IMR-90 (cell line): ENCODE results near the gene PPRC1. TPM values are rescaled to one million over a fixed set of nuclear protein-coding genes. Genes with fewer than 3 reads are reported as not detected.

Experiments used
- ATAC-seq: fragments of 200-7000 bp; cut with Tn5 transposase; 2 replicates; pipeline ENCODE4 v1.9.1; 2020; ENCODE audit warnings: low read depth, mild to moderate bottlenecking, moderate library complexity
- BruUV-seq: library from RNA; stranded (reverse); fragments of 400-500 nt; replicated peaks from 2 replicates; lab custom pipeline; 2021; lab: Mats Ljungman, UMichigan
- CTCF ChIA-PET: fragments of 300-600 bp; formaldehyde crosslinking; extraction: SDS; loops from one replicate; lab custom pipeline; 2021; ENCODE audit warnings: antibody characterized with exemption; lab: Yijun Ruan, JAX
- POLR2A ChIA-PET: fragments of 300-600 bp; sonication (Branson Sonifier 250); formaldehyde crosslinking; loops from one replicate; lab custom pipeline; 2022; ENCODE audit warnings: antibody characterized with exemption; ENCODE audit not compliant: unreplicated experiment; lab: Charles Lee
- DNase-seq: peaks from one replicate; pipeline ENCODE4 v3.0.0; 2013
- H2AFZ ChIP-seq: replicated peaks from 2 replicates; pipeline ENCODE3; 2013; ENCODE audit warnings: low read length, mild to moderate bottlenecking; ENCODE audit not compliant: poor library complexity
- H2AK5ac ChIP-seq: 2 replicates; pipeline ENCODE4 v1.6.1; 2013; ENCODE audit warnings: low read depth, low read length, inconsistent platforms
- H2AK9ac ChIP-seq: replicated peaks from 2 replicates; pipeline ENCODE3; 2013; ENCODE audit warnings: mild to moderate bottlenecking, low read depth, low read length, moderate library complexity; ENCODE audit not compliant: poor library complexity
- H2BK120ac ChIP-seq: 2 replicates; pipeline ENCODE4 v1.6.1; 2013; ENCODE audit warnings: low read depth, low read length, inconsistent platforms
- H2BK15ac ChIP-seq: 3 replicates; pipeline ENCODE4 v1.6.1; 2013; ENCODE audit warnings: low read depth, low read length, inconsistent platforms
- H2BK20ac ChIP-seq: 2 replicates; pipeline ENCODE4 v1.6.1; 2013; ENCODE audit warnings: low read depth, mild to moderate bottlenecking, inconsistent platforms, low read length, moderate library complexity
- H2BK5ac ChIP-seq: 2 replicates; pipeline ENCODE4 v1.6.1; 2013; ENCODE audit warnings: mild to moderate bottlenecking, low read depth, low read length, inconsistent platforms; ENCODE audit not compliant: poor library complexity, severe bottlenecking
- H3K14ac ChIP-seq: replicated peaks from 2 replicates; pipeline ENCODE4 v1.6.1; 2013; ENCODE audit warnings: low read depth, low read length, inconsistent platforms
- H3K18ac ChIP-seq: 2 replicates; pipeline ENCODE4 v1.6.1; 2013; ENCODE audit warnings: low read depth, low read length, control low read depth
- H3K23ac ChIP-seq: 2 replicates; pipeline ENCODE4 v1.6.1; 2013; ENCODE audit warnings: low read depth, low read length, inconsistent platforms
- H3K27ac ChIP-seq: 2 replicates; pipeline ENCODE4 v1.5.1; 2013; ENCODE audit warnings: mild to moderate bottlenecking, control low read depth, low read length; ENCODE audit not compliant: insufficient read depth
- H3K27me3 ChIP-seq: 2 replicates; pipeline ENCODE4 v1.6.1; 2013; ENCODE audit warnings: low read length; ENCODE audit not compliant: control insufficient read depth, insufficient read depth
- H3K36me3 ChIP-seq: 2 replicates; pipeline ENCODE4 v1.6.1; 2013; ENCODE audit warnings: low read length, mixed read lengths; ENCODE audit not compliant: control insufficient read depth, insufficient read depth
- H3K4ac ChIP-seq: 2 replicates; pipeline ENCODE4 v1.6.1; 2013; ENCODE audit warnings: low read depth, low read length, inconsistent platforms
- H3K4me1 ChIP-seq: 2 replicates; pipeline ENCODE4 v1.6.1; 2013; ENCODE audit warnings: low read length, mixed read lengths; ENCODE audit not compliant: control insufficient read depth, insufficient read depth
- H3K4me2 ChIP-seq: 2 replicates; pipeline ENCODE4 v1.6.1; 2013; ENCODE audit warnings: low read depth, mild to moderate bottlenecking, control low read depth, low read length, moderate library complexity
- H3K4me3 ChIP-seq: 2 replicates; pipeline ENCODE4 v1.5.1; 2013; ENCODE audit warnings: low read depth, mild to moderate bottlenecking, control low read depth, low read length, moderate library complexity; ENCODE audit not compliant: insufficient read depth
- H3K56ac ChIP-seq: 2 replicates; pipeline ENCODE4 v1.6.1; 2013; ENCODE audit warnings: low read length, inconsistent platforms; ENCODE audit not compliant: insufficient read depth; ENCODE audit errors: extremely low read depth
- H3K79me1 ChIP-seq, 2 experiments: 2 replicates each; pipeline ENCODE4 v1.6.1; 2013; ENCODE audit warnings: low read length in 2 of 2, inconsistent platforms in 1 of 2, low read depth in 1 of 2
- H3K9ac ChIP-seq: 2 replicates; pipeline ENCODE4 v1.6.1; 2013; ENCODE audit warnings: low read depth, low read length, control low read depth
- H3K9me1 ChIP-seq: 2 replicates; pipeline ENCODE4 v1.6.1; 2013; ENCODE audit warnings: low read length, inconsistent platforms; ENCODE audit not compliant: insufficient read depth
- H3K9me3 ChIP-seq: 2 replicates; pipeline ENCODE4 v1.6.1; 2013; ENCODE audit warnings: low read length; ENCODE audit not compliant: control insufficient read depth, insufficient read depth
- H4K20me1 ChIP-seq: 2 replicates; pipeline ENCODE4 v1.6.1; 2013; ENCODE audit warnings: low read length, inconsistent platforms; ENCODE audit not compliant: insufficient read depth
- H4K5ac ChIP-seq: 2 replicates; pipeline ENCODE4 v1.6.1; 2013; ENCODE audit warnings: mild to moderate bottlenecking, low read depth, low read length, control low read depth
- H4K8ac ChIP-seq, 2 experiments: 2 replicates each; pipeline ENCODE4 v1.6.1; 2013; ENCODE audit warnings: low read depth in 2 of 2, low read length in 2 of 2, control low read depth in 1 of 2, inconsistent platforms in 1 of 2
- H4K91ac ChIP-seq: 2 replicates; pipeline ENCODE4 v1.6.1; 2013; ENCODE audit warnings: low read depth, low read length, inconsistent platforms; ENCODE audit not compliant: insufficient read depth
- BHLHE40 ChIP-seq: fragments of 150-350 bp; IDR thresholded peaks from 2 replicates; pipeline ENCODE4 v1.6.1; 2016; ENCODE audit warnings: mild to moderate bottlenecking, low read depth, low read length
- CHD1 ChIP-seq: IDR thresholded peaks from 2 replicates; pipeline ENCODE4 v1.6.1; 2012; ENCODE audit warnings: low read depth, low read length, improper control_type of control experiment
- CTCF ChIP-seq: conservative IDR thresholded peaks from 2 replicates; pipeline ENCODE4 v1.5.1; 2012; ENCODE audit warnings: mild to moderate bottlenecking, low read depth, low read length, improper control_type of control experiment
- ELK1 ChIP-seq: fragments of 150-350 bp; IDR thresholded peaks from 2 replicates; pipeline ENCODE4 v1.6.1; 2016; ENCODE audit warnings: low read depth, mild to moderate bottlenecking, low read length, moderate library complexity, borderline replicate concordance
- MAFK ChIP-seq: IDR thresholded peaks from 2 replicates; pipeline ENCODE4 v1.6.1; 2012; ENCODE audit warnings: low read depth, low read length, improper control_type of control experiment
- MAZ ChIP-seq: IDR thresholded peaks from 2 replicates; pipeline ENCODE4 v1.6.1; 2012; ENCODE audit warnings: low read depth, mild to moderate bottlenecking, low read length, improper control_type of control experiment, moderate library complexity, borderline replicate concordance
- POLR2A ChIP-seq: IDR thresholded peaks from 2 replicates; pipeline ENCODE4 v1.6.1; 2012; ENCODE audit warnings: mild to moderate bottlenecking, low read depth, low read length
- RAD21 ChIP-seq: IDR thresholded peaks from 2 replicates; pipeline ENCODE4 v1.6.1; 2012; ENCODE audit warnings: low read length, improper control_type of control experiment
- RCOR1 ChIP-seq: IDR thresholded peaks from 2 replicates; pipeline ENCODE4 v1.6.1; 2012; ENCODE audit warnings: mild to moderate bottlenecking, low read length, improper control_type of control experiment; ENCODE audit not compliant: insufficient replicate concordance
- SMC3 ChIP-seq: fragments of 150-350 bp; IDR thresholded peaks from 2 replicates; pipeline ENCODE4 v1.6.1; 2016; ENCODE audit warnings: low read depth, mild to moderate bottlenecking, antibody characterized with exemption, low read length, moderate library complexity
- WGBS, 2 experiments: methylation state at CpG; one replicate each; pipeline versions ENCODE4 v1.1.5 to v1.1.7; 2013; ENCODE audit warnings: missing lambda C conversion rate in 2 of 2; ENCODE audit not compliant: insufficient read length in 1 of 2; ENCODE audit errors: extremely low coverage in 2 of 2; 5-methylcytosine and 5-hydroxymethylcytosine counted together
- dilution Hi-C: fragments of 300-500 bp; cut with HindIII; formaldehyde crosslinking; loops from one replicate; pipeline ENCODE4 v1.14.3; 2018; ENCODE audit warnings: low sequenced_read_pairs; ENCODE audit not compliant: unreplicated experiment
- in situ Hi-C: fragments of 300-500 bp; cut with MboI; formaldehyde crosslinking; loops from 3 replicates; pipeline ENCODE4 v1.14.3; 2019; ENCODE audit warnings: low sequenced_read_pairs, inconsistent platforms, mixed read lengths
- intact Hi-C: fragments of 100-400 bp; cut with micrococcal nuclease; formaldehyde crosslinking; loops from 2 replicates; pipeline ENCODE4 v1.10.0; 2022
- polyA plus RNA-seq, 3 experiments: library from polyadenylated mRNA; depleted of rRNA; stranded (reverse); fragments of >200 nt; gene quantifications; 2 replicates each; pipeline ENCODE4 v1.2.3, GENCODE V29; 2012; ENCODE audit warnings: low replicate concordance in 1 of 3
- total RNA-seq: library from RNA; depleted of rRNA; stranded (reverse); fragments of >200 nt; gene quantifications from 2 replicates; pipeline ENCODE4 v1.2.3, GENCODE V29; 2012
- TF ChIP-seq, protein P1 (sequence below): fragments of 150-350 bp; IDR thresholded peaks from 2 replicates; pipeline ENCODE4 v1.6.1; 2017; ENCODE audit warnings: mild to moderate bottlenecking, antibody characterized with exemption, low read length, low read depth

The PPRC1 gene
- total and polyA plus RNA-seq, 2 of the 4 experiments (the other 2 are of a cell fraction), result 11.8 to 38.7 TPM

DNA sequence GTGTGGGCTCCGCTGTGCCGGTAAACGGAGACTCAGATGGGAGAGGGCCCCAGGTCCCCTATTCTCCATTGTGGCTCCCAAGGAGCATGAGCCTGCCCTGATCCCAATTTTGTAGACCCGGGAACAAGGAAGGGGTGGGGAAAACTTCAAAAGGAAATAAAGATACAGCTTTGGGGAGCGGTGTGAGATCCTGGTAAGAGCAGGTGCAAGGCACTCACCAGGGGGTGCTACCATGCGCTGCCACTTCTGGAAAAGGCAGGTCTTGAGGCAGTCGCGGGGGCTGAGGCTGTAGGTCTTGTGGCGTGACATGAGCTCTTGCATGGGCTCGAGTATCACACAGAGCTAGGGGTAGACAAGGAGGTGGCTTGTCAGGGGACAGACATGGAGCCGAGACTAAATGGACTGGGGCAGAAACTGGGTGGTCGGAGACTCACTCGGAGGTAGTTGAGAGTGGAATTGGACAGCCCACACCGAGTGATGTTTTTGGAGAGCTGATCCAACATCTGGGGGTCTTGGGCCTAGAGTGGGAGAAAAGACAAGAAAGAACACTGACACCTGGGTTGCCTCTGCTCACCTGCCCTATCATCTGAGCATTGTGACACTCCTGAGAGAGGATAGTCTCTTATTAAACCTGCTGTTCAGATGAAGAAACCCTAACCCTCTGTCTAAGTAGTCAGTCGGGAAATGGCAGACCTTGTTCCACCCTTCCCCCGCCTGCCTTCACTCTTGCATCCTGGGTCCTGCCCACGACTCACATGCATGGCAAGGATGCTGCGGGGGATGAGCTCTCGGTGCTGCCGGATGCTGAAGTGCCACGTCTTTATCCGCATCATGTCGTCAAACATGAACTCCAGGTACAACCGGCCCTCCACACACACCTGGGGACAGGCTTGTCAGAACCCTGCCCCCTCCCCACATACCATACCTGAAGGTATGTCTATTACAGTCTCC lies 23.4 kb upstream of the PPRC1 start:
- no TSS peak for BruUV-seq
- peaks cover 11% of the 10 kb centered on the region for H3K4me1 ChIP-seq
- ChIA-PET CTCF (no interaction called here), POLR2A (no interaction called here)
- dilution Hi-C loops (no loop called here), in situ Hi-C loops (no loop called here), intact Hi-C loops (no loop called here)
- H3K36me3 ChIP-seq, result peaks cover 62% of the 10 kb centered on the region
- DNase-seq (no peak), ATAC-seq (no peak)
- H4K8ac ChIP-seq, result no peak overlapping the region
- WGBS, 2 experiments, result 94% methylated on average over 13 of the region's 24 CpGs; no CpG with 5 or more reads in 1 of the 2 experiments
- H2BK15ac ChIP-seq, result no peak overlapping the region
- no peak overlapping the region for H3K23ac ChIP-seq
- H3K14ac ChIP-seq, result no peak overlapping the region
- peaks cover 79% of the 10 kb centered on the region for H4K20me1 ChIP-seq
- no peak overlapping the region for H3K27ac ChIP-seq
- no peak overlapping the region for H3K18ac ChIP-seq
- H2BK120ac ChIP-seq, result no peak overlapping the region
- no peak overlapping the region for H3K4ac ChIP-seq
- no peak overlapping the region for H2AK9ac ChIP-seq
- peaks cover 39% of the 10 kb centered on the region for H3K9me1 ChIP-seq
- H2AFZ ChIP-seq, result no peak overlapping the region
- H2BK20ac ChIP-seq, result no peak overlapping the region
- H4K5ac ChIP-seq, result no peak overlapping the region
- no peak overlapping the region for H2AK5ac ChIP-seq
- no peak overlapping the region for H3K4me3 ChIP-seq
- no peak overlapping the region for H3K9ac ChIP-seq
- H3K79me1 ChIP-seq, result peaks cover 25 to 86% of the 10 kb centered on the region in 2 experiments
- no peak overlapping the region for H3K4me2 ChIP-seq
- H3K9me3 ChIP-seq, result no peaks in the 10 kb centered on the region
- no peak for TF ChIP-seq CTCF
- no peak for TF ChIP-seq RCOR1
- TF ChIP-seq RAD21, result no peak
- no peak for TF ChIP-seq BHLHE40
- no peak for TF ChIP-seq MAFK
- no peak for TF ChIP-seq POLR2A
- TF ChIP-seq MAZ, result no peak
- TF ChIP-seq, protein P1, sequence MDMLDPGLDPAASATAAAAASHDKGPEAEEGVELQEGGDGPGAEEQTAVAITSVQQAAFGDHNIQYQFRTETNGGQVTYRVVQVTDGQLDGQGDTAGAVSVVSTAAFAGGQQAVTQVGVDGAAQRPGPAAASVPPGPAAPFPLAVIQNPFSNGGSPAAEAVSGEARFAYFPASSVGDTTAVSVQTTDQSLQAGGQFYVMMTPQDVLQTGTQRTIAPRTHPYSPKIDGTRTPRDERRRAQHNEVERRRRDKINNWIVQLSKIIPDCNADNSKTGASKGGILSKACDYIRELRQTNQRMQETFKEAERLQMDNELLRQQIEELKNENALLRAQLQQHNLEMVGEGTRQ, result no peak
- TF ChIP-seq ELK1, result no peak
- TF ChIP-seq SMC3, result no peak
- no peak for TF ChIP-seq CHD1
- no peak overlapping the region for H4K91ac ChIP-seq
- H2BK5ac ChIP-seq, result no peak overlapping the region
- H3K27me3 ChIP-seq, result no peaks in the 10 kb centered on the region
- no peak overlapping the region for H3K56ac ChIP-seq
